Fibroblast of peridontal ligament (primary cell): ENCODE measurements around the gene FCN2.
"Not testable (repeated sequence)": the region's sequence is repeated elsewhere in the genome, so short reads cannot be mapped to it uniquely, and the experiment has no call there.

ENCODE experiments used
- DNase-seq: peaks from one replicate; pipeline ENCODE4 v3.0.0-alpha.2; 2010; ENCODE audit errors: extremely low read depth

The FCN2 gene

GRCh38 chr9:134847138-134847537 is 33.5 kb upstream of the FCN2 start:
- DNase-seq: no peak

DNA sequence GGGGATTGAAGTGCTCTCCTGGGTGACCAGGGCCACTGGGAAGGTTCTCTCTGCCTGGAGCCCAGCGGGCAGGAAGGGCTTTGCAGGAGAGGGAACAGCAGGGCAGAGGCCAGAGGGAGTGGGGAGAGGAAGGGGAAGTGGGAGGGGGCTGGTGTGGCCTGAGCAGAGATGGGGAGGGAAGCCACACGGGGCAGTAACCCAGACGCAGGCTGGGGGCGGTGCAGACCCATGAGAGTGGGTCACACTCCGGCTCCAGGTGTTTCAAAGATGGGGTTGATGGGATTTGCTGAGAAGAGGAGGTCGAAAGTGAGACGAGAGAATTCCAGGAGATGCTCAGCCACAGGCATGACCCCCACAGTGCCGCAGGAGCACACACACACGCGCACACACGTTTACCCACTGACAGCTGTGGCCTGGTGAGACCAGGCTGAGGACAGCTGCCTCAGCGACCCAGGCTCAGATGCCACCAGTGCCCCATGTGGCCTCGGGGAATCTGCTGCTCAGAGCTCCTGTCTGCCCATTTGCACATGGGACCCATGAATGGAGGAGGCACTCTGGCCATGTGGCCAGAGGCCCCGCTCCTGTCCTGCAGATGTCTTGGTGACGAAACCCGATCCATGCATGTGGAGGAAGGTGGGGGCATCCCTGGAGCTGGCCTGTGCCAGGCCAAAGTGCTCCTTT is 32.7 kb upstream of the FCN2 start:
- no peak for DNase-seq

DNA sequence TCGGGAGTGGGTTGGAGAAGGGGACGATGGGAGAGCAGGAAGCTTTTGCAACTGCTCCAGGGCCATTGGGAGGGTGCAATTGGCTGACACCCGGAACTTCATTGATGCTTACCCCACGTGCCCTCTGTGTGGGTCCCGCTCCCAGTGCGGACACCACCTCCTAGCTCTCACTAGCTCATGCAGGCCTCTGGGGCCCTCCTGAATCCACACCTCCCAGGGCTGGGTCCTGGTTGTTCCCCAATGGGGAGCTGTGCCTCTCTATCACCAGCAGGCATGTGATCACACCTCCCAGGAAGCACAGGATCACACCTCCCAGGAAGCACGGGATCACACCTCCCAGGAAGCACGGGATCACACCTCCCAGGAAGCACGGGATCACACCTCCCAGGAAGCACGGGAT is 32.1 kb upstream of the FCN2 start:
- DNase-seq: no peak

- no peak for DNase-seq
Observed at GRCh38 chr9:134850611-134851010, 30.0 kb upstream of the FCN2 start.

DNA sequence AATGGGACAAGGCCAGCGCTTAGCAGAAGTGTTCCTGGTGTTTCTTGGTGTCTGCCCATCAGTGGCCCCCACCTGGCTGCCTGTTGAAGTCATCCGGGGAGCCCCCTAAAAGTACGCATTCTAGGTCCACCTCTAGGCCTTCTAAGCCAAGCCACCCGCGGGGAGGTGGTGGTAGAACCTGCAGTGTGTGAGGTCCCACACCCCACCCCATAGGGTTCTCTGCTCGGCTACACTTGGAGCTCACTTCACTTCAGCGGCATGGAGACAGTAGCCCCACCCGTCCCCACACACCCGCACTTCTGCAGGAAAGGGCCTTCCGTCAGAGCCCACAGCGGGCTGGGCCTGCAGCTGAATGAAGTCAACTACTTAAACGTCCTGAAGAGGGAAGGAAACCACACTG is 29.6 kb upstream of the FCN2 start:
- DNase-seq: no peak

- no peak for DNase-seq
Observed at GRCh38 chr9:134852906-134853654, 27.5 kb upstream of the FCN2 start.

DNA sequence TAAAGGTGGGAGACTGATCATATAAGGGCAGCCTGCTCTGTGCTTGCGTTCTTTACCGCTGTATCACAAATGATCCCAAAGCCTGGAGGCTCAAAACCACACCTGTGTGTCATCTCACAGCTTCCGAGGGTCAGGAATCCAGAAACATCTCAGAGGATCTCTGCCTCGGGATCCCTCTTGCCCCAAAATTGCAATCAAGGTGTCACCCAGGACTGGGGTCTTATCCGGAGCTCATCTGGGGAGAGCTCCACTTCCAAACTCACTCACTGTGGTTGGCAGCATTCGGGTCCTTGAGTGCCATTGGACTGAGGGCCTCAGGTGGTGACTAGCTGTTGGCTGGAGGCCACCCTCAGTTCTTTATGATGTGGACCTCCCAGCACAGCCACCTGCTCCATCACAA is 26.7 kb upstream of the FCN2 start:
- DNase-seq: no peak

DNA sequence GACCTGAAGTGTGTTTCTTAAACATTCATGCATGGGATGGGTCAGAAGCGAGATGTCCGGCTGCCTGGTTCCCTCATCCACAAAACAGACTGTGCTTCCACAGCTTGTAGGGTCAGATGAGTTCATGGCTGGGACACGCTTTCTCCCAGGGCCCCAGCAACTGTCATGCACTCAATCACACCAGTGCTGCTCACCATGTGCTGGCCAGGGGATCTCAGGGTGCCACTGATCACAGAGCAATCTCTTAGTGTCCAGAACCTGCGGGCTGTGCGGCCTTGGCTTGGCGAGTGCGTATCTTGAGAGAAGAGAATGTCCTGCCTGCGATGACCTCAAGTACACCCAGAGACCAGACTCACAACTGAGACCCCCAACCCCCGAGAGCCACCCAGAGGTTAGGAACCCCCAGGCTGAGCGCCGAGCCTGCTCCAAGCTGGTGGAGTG is 26.0 kb upstream of the FCN2 start:
- DNase-seq: no peak

- no peak for DNase-seq
Observed at GRCh38 chr9:134855231-134855899, 25.2 kb upstream of the FCN2 start.

- no peak for DNase-seq
Observed at GRCh38 chr9:134855900-134856377, 24.7 kb upstream of the FCN2 start.

GRCh38 chr9:134857451-134857850 is 23.2 kb upstream of the FCN2 start:
- not testable (repeated sequence) for DNase-seq

GRCh38 chr9:134858051-134858841 is 22.4 kb upstream of the FCN2 start:
- DNase-seq: peak; percentile 20

DNA sequence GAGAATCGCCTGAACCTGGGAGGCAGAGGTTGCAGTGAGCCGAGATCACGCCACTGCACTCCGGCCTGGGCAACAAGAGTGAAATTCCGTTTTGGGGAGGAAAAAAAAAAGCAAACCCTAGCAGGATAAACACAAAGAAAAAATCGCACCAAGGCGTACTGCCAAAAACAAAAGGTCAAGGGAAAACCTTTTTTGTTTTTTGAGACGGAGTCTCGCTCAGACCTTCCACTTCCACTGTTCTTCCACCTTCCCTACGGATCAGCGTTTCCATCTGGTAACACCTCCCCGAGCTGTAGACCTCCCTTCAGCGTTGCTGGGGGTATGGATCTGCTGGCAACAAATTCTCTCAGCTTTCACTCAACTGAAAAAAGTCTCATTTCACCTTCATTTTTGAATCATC is 20.1 kb upstream of the FCN2 start:
- DNase-seq: no peak

GRCh38 chr9:134861595-134862334 is 18.8 kb upstream of the FCN2 start:
- no peak for DNase-seq

DNA sequence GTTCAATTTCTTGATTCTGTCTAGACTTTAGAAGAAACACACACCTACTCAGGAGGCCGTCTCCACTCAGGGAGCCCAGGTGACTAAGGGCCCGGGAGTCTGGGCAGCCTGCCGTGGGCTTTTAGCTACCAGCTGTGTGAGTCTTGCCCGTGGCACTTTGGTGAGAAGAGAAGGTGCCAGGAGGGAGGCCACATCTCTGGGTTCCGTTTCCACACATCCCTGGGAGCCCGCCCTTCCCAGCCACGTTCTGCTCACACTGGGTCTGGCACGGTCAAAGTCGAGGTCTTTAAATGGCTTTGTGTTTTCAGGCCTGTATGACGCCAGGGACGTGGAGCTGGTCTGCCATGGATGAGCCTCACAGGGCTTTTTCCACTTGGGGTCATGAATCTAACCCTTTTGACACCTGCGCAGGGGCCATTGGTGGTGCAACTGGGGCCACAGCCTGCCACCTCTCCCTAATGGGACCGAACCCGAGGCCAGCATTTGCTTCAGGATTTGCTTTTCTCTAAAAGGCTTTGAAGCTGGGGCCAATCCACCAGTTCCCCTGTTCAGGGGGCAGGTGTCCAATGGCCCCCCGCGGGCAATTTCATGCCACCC is 17.2 kb upstream of the FCN2 start:
- peak; percentile 38 for DNase-seq

GRCh38 chr9:134863941-134864820 is 16.4 kb upstream of the FCN2 start:
- DNase-seq: peak; percentile 75

GRCh38 chr9:134864821-134865190 is 15.8 kb upstream of the FCN2 start:
- no peak for DNase-seq

DNA sequence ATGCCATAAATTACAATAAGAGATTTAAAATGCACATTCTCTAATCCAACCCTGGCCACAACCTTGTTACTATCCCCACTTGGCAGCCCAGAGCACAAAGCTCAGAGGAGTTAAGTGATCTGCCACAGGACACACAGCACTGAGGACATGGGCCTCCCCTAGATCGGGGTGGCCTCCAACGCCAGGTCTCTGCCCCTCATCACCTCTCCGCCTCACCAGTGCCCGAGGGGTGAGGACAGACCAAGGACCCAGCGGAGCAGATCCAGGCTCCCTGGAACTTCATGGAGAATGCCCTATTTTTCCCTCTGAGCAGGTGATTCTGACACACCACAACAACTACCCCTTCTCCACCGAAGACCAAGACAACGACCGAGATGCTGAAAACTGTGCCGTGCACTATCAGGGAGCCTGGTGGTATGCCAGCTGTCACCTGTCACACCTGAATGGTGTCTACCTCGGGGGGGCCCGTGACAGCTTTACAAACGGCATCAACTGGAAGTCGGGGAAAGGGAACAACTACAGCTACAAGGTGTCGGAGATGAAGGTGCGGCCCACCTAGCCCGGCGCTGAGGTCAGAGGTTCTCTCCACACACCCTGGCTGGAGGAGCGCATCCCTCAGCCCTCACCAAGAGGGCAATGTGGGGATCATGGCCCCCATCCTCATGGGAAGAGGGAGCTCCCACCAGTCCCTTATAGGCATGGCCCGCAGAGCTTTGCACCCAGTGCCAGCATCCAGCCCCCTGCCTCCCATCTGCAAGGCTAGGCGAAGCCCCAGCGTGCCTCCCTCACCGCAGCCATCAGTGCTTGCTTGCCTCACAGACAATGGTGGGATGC is 12.5 kb upstream of the FCN2 start:
- DNase-seq: no peak
